Activated CD4-positive, alpha-beta T cell treated with anti-CD3 and anti-CD28 coated beads for 36 hours (primary cell): ENCODE results near the gene PIERCE2. TPM values are rescaled to one million over a fixed set of nuclear protein-coding genes. Genes with fewer than 3 reads are reported as not detected.

Experiments
- ATAC-seq: fragments of 200-7000 bp; cut with Tn5 transposase; one replicate; pipeline ENCODE4 v1.10.0; 2021; ENCODE audit warnings: mild to moderate bottlenecking, moderate library complexity
- CTCF ChIA-PET: fragments of 350-600 bp; sonication (Branson Sonifier 250); formaldehyde crosslinking; loops from one replicate; lab custom pipeline; 2021; ENCODE audit warnings: antibody characterized with exemption; lab: Charles Lee
- POLR2A ChIA-PET: fragments of 350-600 bp; sonication (Branson Sonifier 250); formaldehyde crosslinking; loops from one replicate; lab custom pipeline; 2021; ENCODE audit warnings: antibody characterized with exemption, inconsistent platforms; lab: Charles Lee
- DNase-seq: peaks from one replicate; pipeline ENCODE4 v3.0.0-alpha.2; 2020
- H3K27ac Mint-ChIP-seq: one replicate; pipeline ENCODE4 v1.8.0; 2021; ENCODE audit warnings: mixed read lengths
- H3K27me3 Mint-ChIP-seq: one replicate; pipeline ENCODE4 v1.8.0; 2021; ENCODE audit warnings: mixed read lengths
- H3K36me3 Mint-ChIP-seq: one replicate; pipeline ENCODE4 v1.8.0; 2021; ENCODE audit warnings: low read depth, mixed read lengths
- H3K4me1 Mint-ChIP-seq: one replicate; pipeline ENCODE4 v1.8.0; 2021; ENCODE audit warnings: mixed read lengths
- H3K4me3 Mint-ChIP-seq: one replicate; pipeline ENCODE4 v1.8.0; 2021; ENCODE audit warnings: mild to moderate bottlenecking, moderate library complexity, mixed read lengths
- H3K9me3 Mint-ChIP-seq: one replicate; pipeline ENCODE4 v1.8.0; 2021; ENCODE audit warnings: low read depth, mixed read lengths
- intact Hi-C, 2 experiments: fragments of 100-400 bp; cut with DNase I in 1 of 2; cut with micrococcal nuclease in 1 of 2; formaldehyde crosslinking; loops; one replicate each; pipeline versions ENCODE4 v1.14.2 to v1.15.1; 2022 to 2024; cut with DNase I, micrococcal nuclease
- total RNA-seq, 2 experiments: library from RNA; stranded (reverse); gene quantifications; one replicate each; pipeline ENCODE4 v1.2.3, GENCODE V29; 2021

The PIERCE2 gene, protein sequence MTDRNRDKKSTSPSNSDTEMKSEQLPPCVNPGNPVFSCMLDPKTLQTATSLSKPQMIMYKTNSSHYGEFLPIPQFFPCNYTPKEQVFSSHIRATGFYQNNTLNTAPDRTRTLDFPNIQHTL
- total RNA-seq = under 1 TPM; 0.34 to 0.81 TPM

DNA sequence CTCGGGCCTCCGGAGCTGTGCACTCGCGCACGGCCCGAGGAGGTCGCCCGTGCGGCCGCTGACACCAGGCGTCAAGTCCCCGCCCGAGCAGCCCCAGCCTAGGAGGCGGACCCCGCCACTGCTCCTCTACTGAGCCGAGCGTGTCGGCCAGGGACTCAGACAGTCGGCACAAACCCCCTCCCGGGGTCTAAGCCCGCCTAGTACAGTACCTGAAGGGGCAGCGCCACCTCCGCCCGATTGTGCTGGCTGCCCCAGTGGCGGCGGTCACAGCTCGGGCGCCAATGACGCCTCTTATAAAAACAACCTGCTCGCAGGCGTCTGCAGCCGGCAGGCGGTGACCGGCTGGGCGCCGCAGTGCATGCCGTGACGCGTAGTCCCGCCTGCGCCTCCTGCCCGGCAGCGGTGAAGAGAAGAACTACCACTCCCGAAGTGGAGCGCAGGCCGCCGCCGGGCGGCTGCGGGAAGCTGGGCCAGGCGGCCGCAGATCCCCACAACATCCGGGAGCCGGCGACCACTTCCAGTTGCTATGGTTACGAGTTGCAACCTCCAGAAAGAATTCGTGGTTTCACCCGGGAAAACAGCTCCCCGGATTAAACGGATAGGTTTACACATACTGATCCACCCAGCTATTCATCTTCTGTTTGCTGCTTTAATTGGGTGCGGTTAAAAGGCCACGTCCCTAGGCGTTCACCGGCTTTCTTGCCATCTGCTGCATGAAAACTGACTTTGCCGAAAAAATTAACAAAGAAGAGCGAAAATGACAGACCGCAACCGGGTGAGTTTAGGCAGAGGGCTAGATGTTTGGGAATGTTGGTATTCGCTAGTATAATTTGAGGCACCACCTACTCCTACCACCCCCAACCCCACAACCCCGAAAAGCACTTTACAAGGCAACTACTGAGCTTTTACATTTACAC is at the start of gene PIERCE2, which contains the start of gene CCPG1:
TSS of gene PIERCE2 (plus strand) at position 484 of the 917 bp plus-strand sequence. CDS start at position 758, 274 bp downstream.
TSS of gene CCPG1 (minus strand) at position 348 of the 917 bp plus-strand sequence. CDS start 18,935 bp downstream, outside the sequence.
- peak within 1 kb of the TSS; percentile 87 for H3K4me3 Mint-ChIP-seq

DNA sequence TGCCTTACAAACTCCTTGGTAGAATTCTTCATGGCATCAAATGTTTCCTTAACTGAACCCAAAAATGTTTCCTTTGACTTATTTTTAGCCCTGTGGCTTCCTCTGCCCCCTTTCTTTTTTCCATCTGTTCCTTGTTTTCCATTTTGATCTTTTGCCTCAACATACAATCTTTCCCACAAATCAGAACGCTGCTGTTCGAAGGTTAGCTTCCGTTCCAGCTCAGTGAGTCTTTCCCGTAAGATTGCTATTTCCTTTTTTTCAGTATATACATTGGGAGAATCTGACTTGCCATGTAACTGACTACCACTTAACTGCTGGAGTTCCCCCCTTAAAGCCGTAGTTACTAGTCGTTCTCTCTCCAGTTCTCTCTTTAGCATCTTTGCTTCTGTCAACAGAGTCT is 48.0 kb upstream of the PIERCE2 start:
- ChIA-PET POLR2A (interaction anchor here (0.7 kb wide), 1 partner anchor 118 kb away, joined by 5 read pairs; no protein-coding TSS in a partner anchor), CTCF (interaction anchor here (0.9 kb wide), 1 partner anchor 59 kb away, joined by 3 read pairs; no protein-coding TSS in a partner anchor)
- Mint-ChIP-seq H3K9me3 (no peaks in the 10 kb centered on the region), H3K4me1 (no peaks in the 10 kb centered on the region), H3K27ac (peak overlapping the region; percentile 34), H3K27me3 (no peaks in the 10 kb centered on the region), H3K4me3 (no peak overlapping the region), H3K36me3 (peaks cover 15% of the 10 kb centered on the region)
- ATAC-seq = no peak
- no peak for DNase-seq
- intact Hi-C loops = no loop called here

More for the DNA sequence above, at the start of gene PIERCE2, which contains the start of gene CCPG1:
- ATAC-seq = peak; percentile 93
- Mint-ChIP-seq H3K27me3 (no peaks in the 10 kb centered on the region), H3K36me3 (no peaks in the 10 kb centered on the region), H3K9me3 (no peaks in the 10 kb centered on the region), H3K4me1 (peaks cover 23% of the 10 kb centered on the region), H3K27ac (peak within 1 kb of the TSS; percentile 90)
- POLR2A ChIA-PET = interaction anchor here (0.9 to 1.2 kb wide), 3 partner anchors 11 to 212 kb away, joined by 3 read pairs; partner anchors contain the start of genes PIGB, PIGBOS1 and RSL24D1
- peak; percentile 95 for DNase-seq
- CTCF ChIA-PET = interaction anchor here (0.6 to 3.6 kb wide), 22 partner anchors 12 to 1296 kb away, joined by 3 to 24 read pairs (median 4); partner anchors contain the start of genes PIGB, PIGBOS1 and RSL24D1
- intact Hi-C loops = loop anchor here (1.0 to 5.0 kb wide), 8 partner anchors 31 to 634 kb away; partner anchors contain the start of genes PIGB (in 2 of the 2), PIGBOS1 (in 2 of the 2) and RSL24D1 (in 1 of the 2)

DNA sequence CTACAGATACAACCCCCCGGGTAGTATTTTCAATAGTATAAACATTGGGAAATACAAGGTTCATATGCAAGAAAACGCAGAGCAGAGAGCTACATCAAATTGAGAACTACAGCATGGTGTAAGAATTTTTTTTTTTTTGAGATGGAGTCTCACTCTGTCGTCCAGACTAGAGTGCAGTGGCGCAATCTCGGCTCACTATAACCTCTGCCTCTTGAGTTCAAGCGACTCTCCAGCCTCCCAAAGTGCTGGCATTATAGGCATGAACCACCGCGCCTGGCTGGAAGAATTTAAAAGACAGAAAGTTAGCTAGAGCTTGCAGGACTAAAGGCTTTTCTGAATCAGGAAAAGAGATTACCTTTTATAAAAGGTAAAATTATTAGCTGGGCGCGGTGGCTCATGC is 47.2 kb upstream of the PIERCE2 start:
- H3K9me3 Mint-ChIP-seq = no peaks in the 10 kb centered on the region
- H3K27me3 Mint-ChIP-seq = no peaks in the 10 kb centered on the region
- intact Hi-C loops = no loop called here
- H3K4me3 Mint-ChIP-seq = no peak overlapping the region
- ChIA-PET POLR2A (interaction anchor here (0.7 kb wide), 1 partner anchor 117 kb away, joined by 5 read pairs; no protein-coding TSS in a partner anchor), CTCF (interaction anchor here (0.8 kb wide), 1 partner anchor 10 kb away, joined by 3 read pairs; no protein-coding TSS in a partner anchor)
- no peaks in the 10 kb centered on the region for H3K4me1 Mint-ChIP-seq
- DNase-seq (no peak), ATAC-seq (no peak)
- H3K36me3 Mint-ChIP-seq = peaks cover 14% of the 10 kb centered on the region
- no peak overlapping the region for H3K27ac Mint-ChIP-seq

DNA sequence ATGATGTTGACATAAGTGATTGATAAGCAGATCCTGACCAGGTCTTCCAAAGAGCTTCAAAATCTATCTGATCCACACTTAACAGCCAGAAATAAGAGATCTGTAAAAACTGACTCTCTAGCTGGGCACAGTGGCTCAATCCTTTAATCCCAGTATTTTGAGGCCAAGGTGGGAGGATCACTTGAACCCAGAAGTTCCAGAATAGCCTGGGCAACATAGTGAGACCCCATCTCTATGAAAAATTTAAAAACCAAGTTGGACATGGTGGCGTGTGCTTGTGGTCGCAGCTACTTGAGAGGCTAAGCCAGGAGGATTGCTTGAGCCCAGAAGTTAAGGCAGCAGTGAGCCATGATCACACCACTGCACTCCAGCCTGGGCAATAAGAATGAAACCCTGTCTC is 45.7 kb upstream of the PIERCE2 start:
- Mint-ChIP-seq H3K36me3 (peaks cover 7% of the 10 kb centered on the region), H3K27me3 (no peaks in the 10 kb centered on the region), H3K4me3 (no peak overlapping the region), H3K4me1 (peaks cover 3% of the 10 kb centered on the region), H3K27ac (peak overlapping the region; percentile 23), H3K9me3 (no peaks in the 10 kb centered on the region)
- POLR2A ChIA-PET = no interaction called here
- intact Hi-C loops = no loop called here
- CTCF ChIA-PET = no interaction called here
- ATAC-seq = no peak
- DNase-seq = no peak

DNA sequence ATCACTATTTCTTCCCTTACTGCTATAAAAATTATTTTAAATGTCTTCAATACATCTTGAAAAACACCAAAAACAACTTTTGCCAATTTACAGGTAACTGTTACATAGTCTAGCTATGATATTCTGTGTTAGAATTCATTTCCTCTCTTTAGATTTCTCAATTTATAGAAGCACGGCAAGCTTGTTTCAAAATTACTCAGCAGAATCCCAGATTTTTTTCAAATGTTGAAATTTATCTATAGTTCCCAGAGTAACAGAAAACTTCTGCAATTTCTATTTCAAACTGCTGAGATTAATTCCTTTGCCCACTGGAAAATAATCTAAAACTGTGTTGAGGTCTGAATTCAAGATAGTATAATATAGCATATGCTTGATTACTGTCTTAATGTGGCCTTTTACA is 41.3 kb upstream of the PIERCE2 start:
- ChIA-PET POLR2A (no interaction called here), CTCF (interaction anchor here (1.0 kb wide), 1 partner anchor 35 kb away, joined by 5 read pairs; no protein-coding TSS in a partner anchor)
- Mint-ChIP-seq H3K9me3 (no peaks in the 10 kb centered on the region), H3K27ac (no peak overlapping the region), H3K27me3 (no peaks in the 10 kb centered on the region), H3K4me1 (peaks cover 3% of the 10 kb centered on the region), H3K36me3 (peaks cover 5% of the 10 kb centered on the region), H3K4me3 (no peak overlapping the region)
- intact Hi-C loops = no loop called here
- ATAC-seq (no peak), DNase-seq (no peak)

DNA sequence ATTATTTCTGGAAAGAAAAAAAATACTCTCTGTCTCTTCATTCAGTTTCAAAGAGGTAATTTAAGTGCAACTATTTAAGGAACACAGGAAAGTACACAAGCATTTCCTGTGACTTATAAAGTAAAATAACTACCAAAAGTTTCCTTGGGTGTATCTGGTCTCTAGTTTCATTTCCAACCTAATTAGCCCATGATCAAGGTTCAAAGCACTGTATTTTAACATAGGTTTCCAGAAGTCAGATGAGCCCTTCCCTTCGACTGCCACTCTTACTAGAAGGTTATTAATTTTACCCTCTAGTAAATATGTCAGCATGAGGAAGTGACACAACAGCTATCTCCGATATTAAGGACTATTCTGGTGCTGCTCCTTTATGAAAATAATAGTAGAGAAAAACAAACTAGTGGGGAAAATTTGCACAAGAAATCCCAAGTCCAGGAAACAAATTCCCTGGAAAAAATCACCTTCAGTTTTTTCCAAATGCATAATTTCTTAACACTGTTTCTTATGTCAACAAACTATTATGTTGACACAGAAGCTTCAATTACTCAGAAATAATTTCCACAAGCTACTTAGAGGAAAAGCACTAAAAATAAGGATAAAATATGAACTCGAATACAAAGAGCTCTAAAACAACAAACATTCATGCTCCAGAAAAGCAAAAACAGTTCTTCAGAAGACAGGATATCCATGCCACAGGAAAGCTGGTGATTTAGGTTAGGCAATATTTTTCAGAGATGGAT is 35.4 kb upstream of the PIERCE2 start:
- Mint-ChIP-seq H3K27me3 (no peaks in the 10 kb centered on the region), H3K36me3 (peaks cover 11% of the 10 kb centered on the region), H3K27ac (peak overlapping the region; percentile 64), H3K4me3 (no peak overlapping the region), H3K9me3 (no peaks in the 10 kb centered on the region), H3K4me1 (peaks cover 11% of the 10 kb centered on the region)
- intact Hi-C loops = no loop called here
- CTCF ChIA-PET = interaction anchor here (0.7 to 1.6 kb wide), 4 partner anchors 33 to 66 kb away, joined by 3 to 4 read pairs (median 3); partner anchors contain the start of genes CCPG1 and PIERCE2
- POLR2A ChIA-PET = no interaction called here
- peak; percentile 44 for ATAC-seq
- DNase-seq = no peak

DNA sequence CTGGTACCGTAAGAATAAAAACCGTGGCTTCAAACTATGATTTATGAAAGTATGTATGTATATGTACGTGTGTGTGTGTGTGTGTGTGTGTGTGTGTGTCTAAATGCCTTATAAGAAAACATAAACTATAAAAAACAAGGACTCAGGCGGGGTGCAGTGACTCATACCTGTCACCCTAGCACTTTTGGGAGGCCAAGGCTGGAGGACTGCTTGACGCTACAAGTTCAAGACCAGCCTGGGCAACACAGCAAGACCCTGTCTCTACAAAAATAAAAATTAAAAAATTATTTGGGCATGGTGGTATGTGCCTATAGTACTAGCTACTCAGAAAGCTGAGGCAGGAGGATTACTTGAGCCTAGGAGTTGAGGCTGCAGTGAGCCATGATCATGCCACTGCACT is 29.2 kb upstream of the PIERCE2 start:
- CTCF ChIA-PET = no interaction called here
- ATAC-seq (no peak), DNase-seq (no peak)
- POLR2A ChIA-PET = no interaction called here
- Mint-ChIP-seq H3K36me3 (peaks cover 13% of the 10 kb centered on the region), H3K4me3 (no peak overlapping the region), H3K9me3 (no peaks in the 10 kb centered on the region), H3K4me1 (no peaks in the 10 kb centered on the region), H3K27ac (no peak overlapping the region), H3K27me3 (no peaks in the 10 kb centered on the region)
- intact Hi-C loops = no loop called here

DNA sequence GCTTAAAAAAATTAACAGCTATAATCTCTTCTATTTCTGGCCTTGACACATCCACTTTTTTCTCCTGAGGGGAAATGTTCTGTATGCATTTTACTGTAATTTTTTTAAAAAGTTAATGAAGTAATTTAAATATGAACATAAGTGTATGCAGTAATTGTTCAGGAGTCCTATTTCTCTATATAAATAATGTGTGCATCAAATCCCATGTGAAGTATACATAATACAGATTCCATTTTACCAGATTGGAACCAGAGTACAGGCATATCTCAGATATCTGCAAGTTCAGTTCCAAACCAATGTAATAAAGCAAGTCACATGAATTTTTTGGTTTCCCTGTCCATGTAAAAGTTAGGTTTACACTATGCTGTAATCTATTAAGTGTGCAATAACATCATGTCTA is 26.7 kb upstream of the PIERCE2 start:
- no peak for DNase-seq
- H3K4me1 Mint-ChIP-seq = no peaks in the 10 kb centered on the region
- H3K4me3 Mint-ChIP-seq = no peak overlapping the region
- CTCF ChIA-PET = no interaction called here
- intact Hi-C loops = no loop called here
- no peak overlapping the region for H3K27ac Mint-ChIP-seq
- H3K9me3 Mint-ChIP-seq = no peaks in the 10 kb centered on the region
- H3K36me3 Mint-ChIP-seq = peaks cover 14% of the 10 kb centered on the region
- ATAC-seq = no peak
- POLR2A ChIA-PET = no interaction called here
- no peaks in the 10 kb centered on the region for H3K27me3 Mint-ChIP-seq

DNA sequence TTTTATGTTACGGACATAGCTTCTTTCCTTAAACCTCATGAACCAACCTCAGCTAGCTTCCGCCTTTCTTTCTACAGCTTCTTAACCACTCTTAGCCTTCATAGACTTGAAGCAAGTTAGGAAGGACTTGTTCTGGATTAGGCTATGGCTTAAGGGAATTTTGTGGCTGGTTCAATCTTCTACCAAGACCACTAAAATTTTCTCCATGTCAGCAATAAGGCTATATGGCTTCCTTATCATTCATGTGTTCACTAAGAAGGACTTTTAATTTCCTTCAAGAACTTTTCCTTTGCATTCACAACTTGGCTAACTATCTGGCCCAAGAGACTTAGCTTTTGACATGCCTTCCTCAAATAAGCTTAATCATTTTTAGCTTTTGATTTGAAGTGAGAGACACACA is 24.6 kb upstream of the PIERCE2 start:
- H3K27ac Mint-ChIP-seq = peak overlapping the region; percentile 35
- no peaks in the 10 kb centered on the region for H3K9me3 Mint-ChIP-seq
- peaks cover 18% of the 10 kb centered on the region for H3K36me3 Mint-ChIP-seq
- CTCF ChIA-PET = interaction anchor here (0.5 kb wide), 1 partner anchor 55 kb away, joined by 4 read pairs; no protein-coding TSS in a partner anchor
- no peak overlapping the region for H3K4me3 Mint-ChIP-seq
- intact Hi-C loops = no loop called here
- H3K27me3 Mint-ChIP-seq = no peaks in the 10 kb centered on the region
- POLR2A ChIA-PET = no interaction called here
- H3K4me1 Mint-ChIP-seq = no peaks in the 10 kb centered on the region
- no peak for ATAC-seq
- no peak for DNase-seq

DNA sequence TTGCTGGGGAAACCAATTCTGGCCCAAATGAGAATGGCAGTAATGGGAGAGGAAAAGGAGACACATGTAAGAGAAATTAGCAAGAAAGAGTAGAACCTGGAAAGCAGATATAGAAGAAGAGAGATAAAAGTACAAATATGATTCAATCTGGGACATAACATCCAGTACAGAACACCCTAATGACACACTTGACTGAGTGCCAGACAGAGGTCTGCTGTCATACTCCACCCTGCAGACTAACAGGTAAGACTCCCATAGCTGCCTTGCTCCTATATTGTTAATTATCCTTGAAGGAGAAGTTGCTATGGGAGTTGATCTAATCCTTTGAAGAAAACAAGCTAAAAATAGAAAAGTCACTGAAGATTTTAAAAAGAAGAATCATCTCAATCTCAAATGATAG is 21.3 kb upstream of the PIERCE2 start:
- Mint-ChIP-seq H3K36me3 (peaks cover 18% of the 10 kb centered on the region), H3K4me3 (no peak overlapping the region), H3K27ac (no peak overlapping the region), H3K4me1 (peaks cover 5% of the 10 kb centered on the region), H3K9me3 (no peaks in the 10 kb centered on the region), H3K27me3 (no peaks in the 10 kb centered on the region)
- POLR2A ChIA-PET = no interaction called here
- intact Hi-C loops = no loop called here
- no peak for ATAC-seq
- CTCF ChIA-PET = no interaction called here
- DNase-seq = no peak

DNA sequence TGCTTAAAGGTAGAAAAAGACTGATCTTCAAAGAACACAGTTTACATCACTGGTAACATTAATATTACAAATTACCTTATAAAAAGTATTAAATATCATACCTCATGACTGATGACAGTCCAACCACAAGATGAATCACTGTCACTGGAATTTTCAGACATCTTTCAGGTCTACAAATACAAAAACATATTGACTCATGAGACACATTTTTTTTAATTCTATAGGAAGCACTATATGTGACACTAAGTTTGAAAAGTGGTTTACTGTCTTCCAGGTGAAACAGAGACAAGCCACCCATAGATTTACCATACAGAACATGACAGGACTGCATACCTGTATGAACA is 19.1 kb upstream of the PIERCE2 start:
- H3K27me3 Mint-ChIP-seq = no peaks in the 10 kb centered on the region
- intact Hi-C loops = no loop called here
- H3K4me3 Mint-ChIP-seq = no peak overlapping the region
- peaks cover 5% of the 10 kb centered on the region for H3K4me1 Mint-ChIP-seq
- ATAC-seq (peak; percentile 72), DNase-seq (no peak)
- no peaks in the 10 kb centered on the region for H3K9me3 Mint-ChIP-seq
- H3K36me3 Mint-ChIP-seq = peaks cover 7% of the 10 kb centered on the region
- POLR2A ChIA-PET = no interaction called here
- CTCF ChIA-PET = interaction anchor here (2.0 kb wide), 1 partner anchor 18 kb away, joined by 9 read pairs; the partner anchor contains the start of genes CCPG1 and PIERCE2
- peak overlapping the region; percentile 1 for H3K27ac Mint-ChIP-seq
